Dendritic cell treated with granulocyte-macrophage colony-stimulating factor and Interleukin-4, amounts not matched to agents 40 ng/mL and 50 ng/mL, for 4 days (primary cell): Measurements from ENCODE around the gene VPS33B.
"Not testable (repeated sequence)": the region's sequence is repeated elsewhere in the genome, so short reads cannot be mapped to it uniquely, and the experiment has no call there.

ENCODE experiments used
- H3K27ac Mint-ChIP-seq: one replicate; pipeline ENCODE4 v1.8.0; 2022; ENCODE audit warnings: mild to moderate bottlenecking, mixed read lengths
- H3K27me3 Mint-ChIP-seq: one replicate; pipeline ENCODE4 v1.8.0; 2022; ENCODE audit warnings: mild to moderate bottlenecking, mixed read lengths
- H3K36me3 Mint-ChIP-seq: one replicate; pipeline ENCODE4 v1.8.0; 2022; ENCODE audit warnings: low read depth, mixed read lengths
- H3K4me1 Mint-ChIP-seq: one replicate; pipeline ENCODE4 v1.8.0; 2022; ENCODE audit warnings: low read depth, mixed read lengths
- H3K4me3 Mint-ChIP-seq: one replicate; pipeline ENCODE4 v1.8.0; 2022; ENCODE audit warnings: mild to moderate bottlenecking, moderate library complexity, mixed read lengths
- H3K9me3 Mint-ChIP-seq: one replicate; pipeline ENCODE4 v1.8.0; 2022; ENCODE audit warnings: mixed read lengths
- intact Hi-C: fragments of 100-400 bp; cut with micrococcal nuclease; formaldehyde crosslinking; loops from one replicate; pipeline ENCODE4 v1.15.0; 2022

VPS33B gene

GRCh38 chr15:91013701-91014100, 8.7 kb downstream of the VPS33B start:
- peaks cover 86% of the 10 kb centered on the region for H3K36me3 Mint-ChIP-seq
- H3K9me3 Mint-ChIP-seq, H3K27ac Mint-ChIP-seq, H3K27me3 Mint-ChIP-seq, intact Hi-C loops, H3K4me1 Mint-ChIP-seq, H3K4me3 Mint-ChIP-seq: not testable (repeated sequence)

GRCh38 chr15:91007266-91007665, 15.1 kb downstream of the VPS33B start:
- H3K9me3 Mint-ChIP-seq: no peaks in the 10 kb centered on the region
- H3K4me3 Mint-ChIP-seq: no peak overlapping the region
- H3K36me3 Mint-ChIP-seq: peaks cover 96% of the 10 kb centered on the region
- intact Hi-C loops: no loop called here
- H3K27me3 Mint-ChIP-seq: no peaks in the 10 kb centered on the region
- no peaks in the 10 kb centered on the region for H3K4me1 Mint-ChIP-seq
- H3K27ac Mint-ChIP-seq: no peak overlapping the region

- H3K27ac Mint-ChIP-seq: no peak overlapping the region
- H3K27me3 Mint-ChIP-seq: no peaks in the 10 kb centered on the region
- H3K4me3 Mint-ChIP-seq: no peak overlapping the region
- intact Hi-C loops: no loop called here
- no peaks in the 10 kb centered on the region for H3K9me3 Mint-ChIP-seq
- peaks cover 93% of the 10 kb centered on the region for H3K36me3 Mint-ChIP-seq
- H3K4me1 Mint-ChIP-seq: no peaks in the 10 kb centered on the region
Observed at GRCh38 chr15:91001209-91001608, 21.2 kb downstream of the VPS33B start.

GRCh38 chr15:90998737-90999136, 23.7 kb downstream of the VPS33B start:
- Mint-ChIP-seq H3K4me3 (no peak overlapping the region), H3K9me3 (no peaks in the 10 kb centered on the region), H3K27ac (no peak overlapping the region), H3K4me1 (peaks cover 4% of the 10 kb centered on the region), H3K27me3 (no peaks in the 10 kb centered on the region), H3K36me3 (peaks cover 74% of the 10 kb centered on the region)
- intact Hi-C loops: no loop called here

GRCh38 chr15:90994417-90995311, 27.7 kb downstream of the VPS33B start, which contains the start of gene PRC1:
PRC1 (minus strand) TSS chr15:90994535; CDS start chr15:90994417, 118 bp downstream.
- peak within 1 kb of the TSS; percentile 100 for H3K4me3 Mint-ChIP-seq

GRCh38 chr15:90994059-90994416, 28.4 kb downstream of the VPS33B start:
- intact Hi-C loops: loop anchor here (1.0 to 2.0 kb wide), 2 partner anchors 28 to 39 kb away; partner anchors contain the start of genes RCCD1 and VPS33B
- Mint-ChIP-seq H3K4me3 (peak overlapping the region; percentile 100), H3K4me1 (peaks cover 13% of the 10 kb centered on the region)

More at GRCh38 chr15:90994417-90995311, 27.7 kb downstream of the VPS33B start, which contains the start of gene PRC1:
- Mint-ChIP-seq H3K27me3 (no peaks in the 10 kb centered on the region), H3K4me1 (peaks cover 13% of the 10 kb centered on the region), H3K27ac (peak within 1 kb of the TSS; percentile 96), H3K9me3 (no peaks in the 10 kb centered on the region), H3K36me3 (peaks cover 33% of the 10 kb centered on the region)
- intact Hi-C loops: loop anchor here (1.0 to 2.0 kb wide), 2 partner anchors 28 to 40 kb away; partner anchors contain the start of genes RCCD1 and VPS33B

GRCh38 chr15:90991587-90992285, 30.7 kb downstream of the VPS33B start:
- Mint-ChIP-seq H3K27me3 (no peaks in the 10 kb centered on the region), H3K4me1 (peaks cover 26% of the 10 kb centered on the region), H3K4me3 (no peak overlapping the region), H3K36me3 (peaks cover 6% of the 10 kb centered on the region), H3K9me3 (no peaks in the 10 kb centered on the region), H3K27ac (peak overlapping the region; percentile 28)
- intact Hi-C loops: no loop called here

More at GRCh38 chr15:90994059-90994416, 28.4 kb downstream of the VPS33B start:
- H3K27me3 Mint-ChIP-seq: no peaks in the 10 kb centered on the region
- no peaks in the 10 kb centered on the region for H3K9me3 Mint-ChIP-seq
- peak overlapping the region; percentile 96 for H3K27ac Mint-ChIP-seq
- H3K36me3 Mint-ChIP-seq: peaks cover 27% of the 10 kb centered on the region

- Mint-ChIP-seq H3K36me3 (peaks cover 6% of the 10 kb centered on the region), H3K4me3 (no peak overlapping the region), H3K9me3 (no peaks in the 10 kb centered on the region), H3K27ac (no peak overlapping the region), H3K4me1 (peaks cover 26% of the 10 kb centered on the region), H3K27me3 (no peaks in the 10 kb centered on the region)
- intact Hi-C loops: no loop called here
Observed at GRCh38 chr15:90990446-90990845, 31.9 kb downstream of the VPS33B start.

GRCh38 chr15:90989040-90989768, 33.2 kb downstream of the VPS33B start:
- Mint-ChIP-seq H3K4me1 (peaks cover 23% of the 10 kb centered on the region), H3K27ac (peak overlapping the region; percentile 77), H3K27me3 (no peaks in the 10 kb centered on the region), H3K36me3 (peaks cover 2% of the 10 kb centered on the region), H3K9me3 (no peaks in the 10 kb centered on the region), H3K4me3 (no peak overlapping the region)
- intact Hi-C loops: no loop called here

GRCh38 chr15:90988296-90988695, 34.1 kb downstream of the VPS33B start:
- peaks cover 24% of the 10 kb centered on the region for H3K4me1 Mint-ChIP-seq

GRCh38 chr15:90987561-90988141, 34.7 kb downstream of the VPS33B start:
- peaks cover 28% of the 10 kb centered on the region for H3K4me1 Mint-ChIP-seq
- H3K36me3 Mint-ChIP-seq: no peaks in the 10 kb centered on the region
- H3K27ac Mint-ChIP-seq: peak overlapping the region; percentile 77
- no peak overlapping the region for H3K4me3 Mint-ChIP-seq
- intact Hi-C loops: no loop called here
- no peaks in the 10 kb centered on the region for H3K27me3 Mint-ChIP-seq
- H3K9me3 Mint-ChIP-seq: no peaks in the 10 kb centered on the region

More at GRCh38 chr15:90988296-90988695, 34.1 kb downstream of the VPS33B start:
- H3K36me3 Mint-ChIP-seq: no peaks in the 10 kb centered on the region
- H3K4me3 Mint-ChIP-seq: peak overlapping the region; percentile 14
- peak overlapping the region; percentile 77 for H3K27ac Mint-ChIP-seq
- H3K9me3 Mint-ChIP-seq: no peaks in the 10 kb centered on the region
- intact Hi-C loops: no loop called here
- H3K27me3 Mint-ChIP-seq: no peaks in the 10 kb centered on the region

- no peaks in the 10 kb centered on the region for H3K36me3 Mint-ChIP-seq
- intact Hi-C loops: no loop called here
- no peaks in the 10 kb centered on the region for H3K27me3 Mint-ChIP-seq
- H3K9me3 Mint-ChIP-seq: no peaks in the 10 kb centered on the region
- no peak overlapping the region for H3K27ac Mint-ChIP-seq
- H3K4me1 Mint-ChIP-seq: peaks cover 29% of the 10 kb centered on the region
- no peak overlapping the region for H3K4me3 Mint-ChIP-seq
Observed at GRCh38 chr15:90986790-90987507, 35.4 kb downstream of the VPS33B start.

- Mint-ChIP-seq H3K36me3 (peaks cover 9% of the 10 kb centered on the region), H3K4me3 (no peak overlapping the region)
- intact Hi-C loops: no loop called here
Observed at GRCh38 chr15:90982135-90982534, 40.3 kb downstream of the VPS33B start.

More at GRCh38 chr15:90982135-90982534, 40.3 kb downstream of the VPS33B start:
- peaks cover 17% of the 10 kb centered on the region for H3K4me1 Mint-ChIP-seq
- no peaks in the 10 kb centered on the region for H3K9me3 Mint-ChIP-seq
- no peaks in the 10 kb centered on the region for H3K27me3 Mint-ChIP-seq
- H3K27ac Mint-ChIP-seq: no peak overlapping the region
